Parathyroid adenoma (tissue), 2 donors: Measurements from ENCODE around the gene PARD3B.

Experiments
- H2AFZ ChIP-seq: fragments of 300-600 bp; sonication (generic); one replicate; pipeline ENCODE4 v1.7.0; 2017; ENCODE audit warnings: antibody characterized with exemption, mild to moderate bottlenecking
- H3K27ac ChIP-seq: fragments of 300-600 bp; sonication (generic); one replicate; pipeline ENCODE4 v1.7.0; 2017
- H3K27me3 ChIP-seq: fragments of 300-600 bp; sonication (generic); one replicate; pipeline ENCODE4 v1.7.0; 2017; ENCODE audit warnings: low read length; ENCODE audit not compliant: control insufficient read depth, insufficient read depth
- H3K36me3 ChIP-seq: fragments of 300-600 bp; sonication (generic); one replicate; pipeline ENCODE4 v1.7.0; 2017; ENCODE audit warnings: low read length; ENCODE audit not compliant: control insufficient read depth, insufficient read depth
- H3K4me1 ChIP-seq: fragments of 300-600 bp; sonication (generic); one replicate; pipeline ENCODE4 v1.7.0; 2017; ENCODE audit warnings: control low read depth
- H3K4me2 ChIP-seq: fragments of 300-600 bp; sonication (generic); one replicate; pipeline ENCODE4 v1.7.0; 2017; ENCODE audit warnings: low read length
- H3K4me3 ChIP-seq: fragments of 300-600 bp; sonication (generic); one replicate; pipeline ENCODE4 v1.7.0; 2017; ENCODE audit warnings: low read depth, low read length
- H3K79me2 ChIP-seq: fragments of 300-600 bp; sonication (generic); one replicate; pipeline ENCODE4 v1.7.0; 2017; ENCODE audit warnings: control low read depth
- H3K9ac ChIP-seq: fragments of 300-600 bp; sonication (generic); one replicate; pipeline ENCODE4 v1.7.0; 2017; ENCODE audit warnings: mild to moderate bottlenecking
- H3K9me3 ChIP-seq: fragments of 300-600 bp; sonication (generic); one replicate; pipeline ENCODE4 v1.7.0; 2017; ENCODE audit warnings: low read length; ENCODE audit not compliant: control insufficient read depth
- TF ChIP-seq, protein P1 (sequence below): fragments of 300-600 bp; sonication (generic); IDR thresholded peaks from one replicate; pipeline ENCODE4 v1.7.0; 2017; ENCODE audit warnings: antibody characterized with exemption, mild to moderate bottlenecking
- donor health status: primary hyperparathyroidism.

Gene PARD3B

DNA sequence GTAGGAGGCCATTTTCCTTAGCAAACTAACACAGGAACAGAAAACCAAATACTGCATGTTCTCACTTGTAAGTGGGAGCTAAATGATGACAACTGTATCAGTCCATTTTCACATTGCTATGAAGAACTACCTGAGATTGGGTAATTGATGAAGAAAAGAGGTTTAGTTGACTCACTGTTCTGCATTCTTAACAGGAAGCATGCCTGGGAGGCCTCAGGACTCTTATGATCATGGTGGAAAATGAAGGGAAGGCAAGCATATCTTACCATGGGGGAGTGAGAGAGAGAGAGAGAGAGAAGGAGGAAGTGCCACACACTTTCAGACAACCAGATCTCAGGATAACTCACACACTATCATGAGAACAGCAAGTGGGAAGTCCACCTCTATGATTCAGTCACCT, 105.3 kb downstream of the PARD3B start:
- H3K9ac ChIP-seq = no peak overlapping the region
- no peaks in the 10 kb centered on the region for H3K4me1 ChIP-seq
- no peak overlapping the region for H2AFZ ChIP-seq
- H3K79me2 ChIP-seq = peaks cover 15% of the 10 kb centered on the region
- TF ChIP-seq, protein P1, sequence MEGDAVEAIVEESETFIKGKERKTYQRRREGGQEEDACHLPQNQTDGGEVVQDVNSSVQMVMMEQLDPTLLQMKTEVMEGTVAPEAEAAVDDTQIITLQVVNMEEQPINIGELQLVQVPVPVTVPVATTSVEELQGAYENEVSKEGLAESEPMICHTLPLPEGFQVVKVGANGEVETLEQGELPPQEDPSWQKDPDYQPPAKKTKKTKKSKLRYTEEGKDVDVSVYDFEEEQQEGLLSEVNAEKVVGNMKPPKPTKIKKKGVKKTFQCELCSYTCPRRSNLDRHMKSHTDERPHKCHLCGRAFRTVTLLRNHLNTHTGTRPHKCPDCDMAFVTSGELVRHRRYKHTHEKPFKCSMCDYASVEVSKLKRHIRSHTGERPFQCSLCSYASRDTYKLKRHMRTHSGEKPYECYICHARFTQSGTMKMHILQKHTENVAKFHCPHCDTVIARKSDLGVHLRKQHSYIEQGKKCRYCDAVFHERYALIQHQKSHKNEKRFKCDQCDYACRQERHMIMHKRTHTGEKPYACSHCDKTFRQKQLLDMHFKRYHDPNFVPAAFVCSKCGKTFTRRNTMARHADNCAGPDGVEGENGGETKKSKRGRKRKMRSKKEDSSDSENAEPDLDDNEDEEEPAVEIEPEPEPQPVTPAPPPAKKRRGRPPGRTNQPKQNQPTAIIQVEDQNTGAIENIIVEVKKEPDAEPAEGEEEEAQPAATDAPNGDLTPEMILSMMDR = no peak
- H3K27me3 ChIP-seq = no peaks in the 10 kb centered on the region
- no peak overlapping the region for H3K4me2 ChIP-seq
- H3K9me3 ChIP-seq = no peaks in the 10 kb centered on the region
- no peak overlapping the region for H3K27ac ChIP-seq
- H3K36me3 ChIP-seq = no peaks in the 10 kb centered on the region
- H3K4me3 ChIP-seq = no peak overlapping the region

DNA sequence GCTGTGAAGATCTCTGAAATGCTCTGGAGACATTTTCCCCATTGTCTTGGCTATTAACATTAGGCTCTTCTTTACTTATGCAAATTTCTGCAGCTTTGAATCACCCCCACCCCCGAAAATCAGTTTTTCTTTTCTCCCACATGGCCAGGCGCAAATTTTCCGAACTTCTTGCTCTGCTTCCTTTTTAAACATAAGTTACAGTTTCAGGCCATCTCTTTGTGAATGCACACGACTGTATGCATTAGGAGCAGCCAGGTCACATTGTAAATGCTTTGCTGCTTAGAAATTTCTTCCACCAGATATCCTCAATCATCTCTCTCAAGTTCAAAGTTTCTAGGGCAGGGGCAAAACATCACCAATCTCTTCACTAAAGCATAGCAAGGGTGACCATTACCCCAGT, 106.8 kb downstream of the PARD3B start:
- H3K9ac ChIP-seq = no peak overlapping the region
- no peaks in the 10 kb centered on the region for H3K9me3 ChIP-seq
- H3K4me3 ChIP-seq = no peak overlapping the region
- no peaks in the 10 kb centered on the region for H3K36me3 ChIP-seq
- H3K4me1 ChIP-seq = no peaks in the 10 kb centered on the region
- H3K27me3 ChIP-seq = no peaks in the 10 kb centered on the region
- no peak overlapping the region for H3K4me2 ChIP-seq
- H3K79me2 ChIP-seq = peaks cover 15% of the 10 kb centered on the region
- TF ChIP-seq, protein P1 = no peak
- H2AFZ ChIP-seq = no peak overlapping the region
- H3K27ac ChIP-seq = no peak overlapping the region

DNA sequence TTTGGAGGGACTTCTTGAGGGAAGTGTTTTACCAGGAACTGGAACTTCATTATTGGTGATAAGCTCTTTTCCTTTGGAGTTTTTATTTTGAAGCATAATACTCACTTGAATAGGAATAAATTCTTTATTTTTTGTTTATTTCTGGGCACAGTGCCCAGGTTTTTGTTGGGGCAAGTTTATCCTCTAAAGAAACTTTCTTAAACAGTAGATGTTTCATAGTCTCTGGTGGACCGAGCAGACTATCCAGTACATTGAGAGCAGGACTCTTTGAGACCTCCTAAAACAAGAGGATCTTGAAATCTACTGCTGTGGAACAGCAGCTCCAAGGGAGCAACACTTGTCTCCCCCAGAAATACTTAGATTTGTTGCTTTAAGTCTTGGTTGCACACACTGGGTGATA, 109.4 kb downstream of the PARD3B start:
- H3K27ac ChIP-seq = no peak overlapping the region
- no peaks in the 10 kb centered on the region for H3K36me3 ChIP-seq
- H3K79me2 ChIP-seq = peaks cover 15% of the 10 kb centered on the region
- TF ChIP-seq, protein P1 = no peak
- no peak overlapping the region for H3K4me2 ChIP-seq
- no peak overlapping the region for H2AFZ ChIP-seq
- no peak overlapping the region for H3K4me3 ChIP-seq
- no peaks in the 10 kb centered on the region for H3K27me3 ChIP-seq
- no peaks in the 10 kb centered on the region for H3K4me1 ChIP-seq
- H3K9ac ChIP-seq = no peak overlapping the region
- no peaks in the 10 kb centered on the region for H3K9me3 ChIP-seq

DNA sequence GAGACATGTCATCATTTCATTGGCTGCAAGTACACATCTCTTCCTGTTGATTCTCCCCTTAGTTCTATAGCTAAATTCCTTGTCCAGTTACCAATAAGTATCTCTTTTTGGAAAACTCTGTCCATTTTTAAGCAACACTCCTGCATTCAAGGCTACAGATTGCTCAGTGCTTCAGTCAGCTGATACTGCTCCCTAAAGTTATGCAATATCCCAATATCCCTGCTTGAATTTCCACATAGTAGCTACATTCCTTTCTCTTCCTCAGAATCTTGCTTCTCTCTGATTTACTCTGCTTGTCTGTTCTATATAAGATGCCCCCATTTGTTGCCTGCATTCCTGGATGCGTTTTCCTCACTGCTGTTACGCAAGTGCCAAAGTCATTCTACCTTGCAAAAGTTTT, 109.8 kb downstream of the PARD3B start:
- H3K4me2 ChIP-seq = no peak overlapping the region
- no peaks in the 10 kb centered on the region for H3K27me3 ChIP-seq

DNA sequence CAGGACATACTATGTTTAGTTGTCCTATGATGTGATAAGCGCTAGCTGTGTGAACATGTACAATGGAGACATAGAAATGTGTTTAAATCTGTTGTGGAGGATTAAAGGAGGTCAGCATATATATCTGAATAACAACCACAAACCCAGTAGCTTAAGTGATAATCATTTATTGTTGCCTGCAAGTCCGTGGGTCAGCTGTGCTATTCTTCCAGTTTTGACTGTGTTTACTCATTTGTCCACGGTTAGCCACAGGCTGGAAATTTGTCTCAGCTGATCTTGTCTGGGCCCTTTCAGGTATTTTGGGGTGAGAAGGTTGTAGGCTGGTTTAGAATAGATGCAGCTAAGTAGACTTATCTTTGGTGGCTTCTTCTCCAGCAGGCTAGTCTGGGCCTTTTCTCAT, 110.4 kb downstream of the PARD3B start:
- no peaks in the 10 kb centered on the region for H3K4me1 ChIP-seq
- no peak overlapping the region for H3K4me2 ChIP-seq
- TF ChIP-seq, protein P1 = no peak
- peaks cover 14% of the 10 kb centered on the region for H3K79me2 ChIP-seq
- H2AFZ ChIP-seq = no peak overlapping the region
- no peaks in the 10 kb centered on the region for H3K9me3 ChIP-seq
- no peak overlapping the region for H3K4me3 ChIP-seq
- H3K9ac ChIP-seq = no peak overlapping the region
- no peaks in the 10 kb centered on the region for H3K27me3 ChIP-seq
- no peak overlapping the region for H3K27ac ChIP-seq
- no peaks in the 10 kb centered on the region for H3K36me3 ChIP-seq

More for the DNA sequence above, 109.8 kb downstream of the PARD3B start:
- Histone ChIP-seq H3K36me3 (no peaks in the 10 kb centered on the region), H2AFZ (no peak overlapping the region), H3K9me3 (no peaks in the 10 kb centered on the region), H3K79me2 (peaks cover 15% of the 10 kb centered on the region), H3K4me3 (no peak overlapping the region), H3K9ac (no peak overlapping the region), H3K27ac (no peak overlapping the region), H3K4me1 (no peaks in the 10 kb centered on the region)
- TF ChIP-seq, protein P1 = no peak
